ENCODE measurements around the gene PBRM1. TPM values are rescaled to one million over a fixed set of nuclear protein-coding genes. Genes with fewer than 3 reads are reported as not detected.

The PBRM1 gene
- total RNA-seq, 4 donors from 2014 or later = 22.5 to 152 (median 56.6) TPM

- H3K27ac ChIP-seq = no peak overlapping the region
- intact Hi-C loops (cut with DNase I; ENCODE audit: low total_unique reads) = no loop called here
- TF ChIP-seq POLR2A (IDR thresholded peaks at IDR 0.05) (no peak), CTCF (IDR thresholded peaks at IDR 0.05) (no peak)
- no peaks in the 10 kb centered on the region for H3K4me1 ChIP-seq
- H3K36me3 ChIP-seq = no peaks in the 10 kb centered on the region
- H3K27me3 ChIP-seq = no peaks in the 10 kb centered on the region
- H3K9me3 ChIP-seq = no peaks in the 10 kb centered on the region
- DNase-seq = no peak
- H3K4me3 ChIP-seq = no peak overlapping the region
Observed at GRCh38 chr3:52724511-52724910, 38.8 kb upstream of the PBRM1 start.

GRCh38 chr3:52723935-52724334 lies 38.2 kb upstream of the PBRM1 start:
- Histone ChIP-seq H3K4me3 (no peak overlapping the region), H3K27ac (no peak overlapping the region), H3K9me3 (no peaks in the 10 kb centered on the region), H3K27me3 (no peaks in the 10 kb centered on the region), H3K36me3 (no peaks in the 10 kb centered on the region), H3K4me1 (no peaks in the 10 kb centered on the region)
- DNase-seq = no peak
- intact Hi-C loops (cut with DNase I; ENCODE audit: low total_unique reads) = no loop called here
- no peak for TF ChIP-seq CTCF (IDR thresholded peaks at IDR 0.05)
- TF ChIP-seq POLR2A (IDR thresholded peaks at IDR 0.05) = no peak

- no peak for DNase-seq
- H3K27me3 ChIP-seq = no peaks in the 10 kb centered on the region
- no peak overlapping the region for H3K27ac ChIP-seq
- H3K4me1 ChIP-seq = no peaks in the 10 kb centered on the region
- intact Hi-C loops (cut with DNase I; ENCODE audit: low total_unique reads) = no loop called here
- TF ChIP-seq POLR2A (IDR thresholded peaks at IDR 0.05) = no peak
- no peak for TF ChIP-seq CTCF (IDR thresholded peaks at IDR 0.05)
- no peak overlapping the region for H3K4me3 ChIP-seq
- H3K36me3 ChIP-seq = no peaks in the 10 kb centered on the region
- no peaks in the 10 kb centered on the region for H3K9me3 ChIP-seq
Observed at GRCh38 chr3:52722491-52722890, 36.8 kb upstream of the PBRM1 start.

- no peaks in the 10 kb centered on the region for H3K27me3 ChIP-seq
- intact Hi-C loops (cut with DNase I; ENCODE audit: low total_unique reads) = no loop called here
- no peak for DNase-seq
- H3K4me3 ChIP-seq = no peak overlapping the region
- TF ChIP-seq POLR2A (IDR thresholded peaks at IDR 0.05) (no peak), CTCF (IDR thresholded peaks at IDR 0.05) (no peak)
- H3K9me3 ChIP-seq = no peaks in the 10 kb centered on the region
- H3K4me1 ChIP-seq = no peaks in the 10 kb centered on the region
- H3K36me3 ChIP-seq = no peaks in the 10 kb centered on the region
- no peak overlapping the region for H3K27ac ChIP-seq
Observed at GRCh38 chr3:52721730-52722008, 36.0 kb upstream of the PBRM1 start.

- Histone ChIP-seq H3K27me3 (no peaks in the 10 kb centered on the region), H3K4me3 (no peak overlapping the region), H3K4me1 (no peaks in the 10 kb centered on the region), H3K27ac (no peak overlapping the region), H3K36me3 (no peaks in the 10 kb centered on the region), H3K9me3 (no peaks in the 10 kb centered on the region)
- no peak for DNase-seq
- intact Hi-C loops (cut with DNase I; ENCODE audit: low total_unique reads) = no loop called here
- TF ChIP-seq CTCF (IDR thresholded peaks at IDR 0.05) (no peak), POLR2A (IDR thresholded peaks at IDR 0.05) (no peak)
Observed at GRCh38 chr3:52721002-52721729, 35.5 kb upstream of the PBRM1 start.
